WERI-Rb-1 (cell line): ENCODE results near the gene GMDS.
A peak's percentile ranks its signal among the peaks of the same experiment; 100 is the strongest.
"Not testable (repeated sequence)": the region's sequence is repeated elsewhere in the genome, so short reads cannot be mapped to it uniquely, and the experiment has no call there.

ENCODE experiments used
- DNase-seq: peaks from one replicate; pipeline ENCODE4 v3.0.0-alpha.2; 2020
- H3K27ac ChIP-seq: fragments of 250-450 bp; sonication (Bioruptor Pico); 2 replicates; pipeline ENCODE4 v1.5.1; 2020; ENCODE audit warnings: mild to moderate bottlenecking, moderate library complexity
- H3K27me3 ChIP-seq: fragments of 250-450 bp; sonication (Bioruptor Pico); 2 replicates; pipeline ENCODE4 v1.5.1; 2021; ENCODE audit warnings: mild to moderate bottlenecking, low read depth, moderate library complexity; ENCODE audit not compliant: insufficient read depth, severe bottlenecking
- H3K36me3 ChIP-seq: fragments of 250-450 bp; sonication (Bioruptor Pico); 2 replicates; pipeline ENCODE4 v1.5.1; 2020; ENCODE audit warnings: mild to moderate bottlenecking, moderate library complexity
- H3K4me3 ChIP-seq: 2 replicates; pipeline ENCODE4 v1.5.1; 2011; ENCODE audit warnings: low read depth, mild to moderate bottlenecking, control low read depth, low read length
- H3K9me3 ChIP-seq: fragments of 250-450 bp; sonication (Bioruptor Pico); 2 replicates; pipeline ENCODE4 v1.5.1; 2021; ENCODE audit warnings: mild to moderate bottlenecking, moderate library complexity; ENCODE audit not compliant: severe bottlenecking
- TF ChIP-seq, protein P1 (sequence below): IDR thresholded peaks from 2 replicates; pipeline ENCODE4 v1.5.1; 2011; ENCODE audit warnings: low read depth, mild to moderate bottlenecking, control low read depth, inconsistent platforms, low read length

GMDS gene

GRCh38 chr6:1758076-1758679 lies 487.2 kb downstream of the GMDS start:
- H3K27me3 ChIP-seq, result no peaks in the 10 kb centered on the region
- no peak overlapping the region for H3K4me3 ChIP-seq
- no peaks in the 10 kb centered on the region for H3K9me3 ChIP-seq

GRCh38 chr6:1757131-1757530 lies 488.3 kb downstream of the GMDS start:
- TF ChIP-seq, protein P1, sequence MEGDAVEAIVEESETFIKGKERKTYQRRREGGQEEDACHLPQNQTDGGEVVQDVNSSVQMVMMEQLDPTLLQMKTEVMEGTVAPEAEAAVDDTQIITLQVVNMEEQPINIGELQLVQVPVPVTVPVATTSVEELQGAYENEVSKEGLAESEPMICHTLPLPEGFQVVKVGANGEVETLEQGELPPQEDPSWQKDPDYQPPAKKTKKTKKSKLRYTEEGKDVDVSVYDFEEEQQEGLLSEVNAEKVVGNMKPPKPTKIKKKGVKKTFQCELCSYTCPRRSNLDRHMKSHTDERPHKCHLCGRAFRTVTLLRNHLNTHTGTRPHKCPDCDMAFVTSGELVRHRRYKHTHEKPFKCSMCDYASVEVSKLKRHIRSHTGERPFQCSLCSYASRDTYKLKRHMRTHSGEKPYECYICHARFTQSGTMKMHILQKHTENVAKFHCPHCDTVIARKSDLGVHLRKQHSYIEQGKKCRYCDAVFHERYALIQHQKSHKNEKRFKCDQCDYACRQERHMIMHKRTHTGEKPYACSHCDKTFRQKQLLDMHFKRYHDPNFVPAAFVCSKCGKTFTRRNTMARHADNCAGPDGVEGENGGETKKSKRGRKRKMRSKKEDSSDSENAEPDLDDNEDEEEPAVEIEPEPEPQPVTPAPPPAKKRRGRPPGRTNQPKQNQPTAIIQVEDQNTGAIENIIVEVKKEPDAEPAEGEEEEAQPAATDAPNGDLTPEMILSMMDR, result no peak
- H3K36me3 ChIP-seq, result no peaks in the 10 kb centered on the region
- no peak for DNase-seq

More at GRCh38 chr6:1758076-1758679, 487.2 kb downstream of the GMDS start:
- TF ChIP-seq, protein P1, result peak; percentile 39
- DNase-seq, result peak; percentile 64
- H3K36me3 ChIP-seq, result no peaks in the 10 kb centered on the region
- peak overlapping the region; percentile 31 for H3K27ac ChIP-seq

DNA sequence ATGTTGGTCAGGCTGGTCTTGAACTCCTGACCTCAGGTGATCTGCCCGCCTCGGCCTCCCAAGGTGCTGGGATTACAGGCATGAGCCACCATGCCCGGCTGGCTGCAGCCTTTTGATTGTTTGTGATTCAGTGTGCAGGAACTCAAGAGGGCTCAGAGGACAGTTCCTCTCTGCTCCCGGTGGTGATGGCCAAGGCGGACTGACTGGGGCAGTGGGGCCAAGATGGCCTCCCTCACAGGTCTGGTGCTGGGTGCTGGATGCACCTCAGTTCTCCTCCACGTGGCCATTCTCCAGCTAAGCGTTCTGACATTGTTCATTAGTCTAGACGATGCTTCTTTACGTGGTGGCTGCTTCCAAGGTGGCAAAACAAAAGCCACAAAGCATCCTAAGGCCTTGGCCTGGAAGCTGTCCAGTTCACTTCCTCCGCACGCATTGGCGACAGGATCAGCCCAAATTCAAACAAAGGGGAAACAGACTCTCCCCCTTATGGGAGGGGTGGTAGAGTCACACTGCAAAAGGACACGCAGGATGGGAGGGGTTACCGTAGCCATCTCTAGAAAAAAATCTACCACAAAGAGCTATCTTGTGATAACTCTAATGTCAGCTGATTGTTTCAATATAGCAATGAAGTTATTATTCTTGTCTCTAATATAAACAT lies 488.8 kb downstream of the GMDS start:
- no peak overlapping the region for H3K27ac ChIP-seq
- no peaks in the 10 kb centered on the region for H3K36me3 ChIP-seq
- H3K9me3 ChIP-seq, result no peaks in the 10 kb centered on the region
- TF ChIP-seq, protein P1, result no peak
- no peak for DNase-seq
- H3K4me3 ChIP-seq, result no peak overlapping the region
- no peaks in the 10 kb centered on the region for H3K27me3 ChIP-seq

More at GRCh38 chr6:1757131-1757530, 488.3 kb downstream of the GMDS start:
- Histone ChIP-seq H3K27me3 (no peaks in the 10 kb centered on the region), H3K9me3 (no peaks in the 10 kb centered on the region), H3K27ac (no peak overlapping the region), H3K4me3 (no peak overlapping the region)

- H3K9me3 ChIP-seq, H3K27me3 ChIP-seq, DNase-seq, H3K27ac ChIP-seq, H3K4me3 ChIP-seq, H3K36me3 ChIP-seq: not testable (repeated sequence)
These were observed 494.3 kb downstream of the GMDS start for GRCh38 chr6:1751063-1751462.

GRCh38 chr6:1749041-1749440 lies 496.4 kb downstream of the GMDS start:
- TF ChIP-seq, protein P1, result no peak
- DNase-seq, result no peak
- Histone ChIP-seq H3K27ac (no peak overlapping the region), H3K4me3 (no peak overlapping the region), H3K36me3 (no peaks in the 10 kb centered on the region), H3K9me3 (no peaks in the 10 kb centered on the region), H3K27me3 (no peaks in the 10 kb centered on the region)

- no peak overlapping the region for H3K4me3 ChIP-seq
- H3K9me3 ChIP-seq, result no peaks in the 10 kb centered on the region
- no peak for DNase-seq
- H3K36me3 ChIP-seq, result no peaks in the 10 kb centered on the region
- no peak overlapping the region for H3K27ac ChIP-seq
- no peaks in the 10 kb centered on the region for H3K27me3 ChIP-seq
- TF ChIP-seq, protein P1, result no peak
These were observed 497.9 kb downstream of the GMDS start for GRCh38 chr6:1747531-1747930.
